GM19043 (cell line): ENCODE measurements around the gene HSPB6.
"Not testable (repeated sequence)": the region's sequence is repeated elsewhere in the genome, so short reads cannot be mapped to it uniquely, and the experiment has no call there.

Experiments
- ATAC-seq: cut with Tn5 transposase; IDR thresholded peaks from one replicate; pipeline ENCODE4 v1.9.1; 2021; ENCODE audit warnings: low read depth; ENCODE audit not compliant: unreplicated experiment

HSPB6 gene

DNA sequence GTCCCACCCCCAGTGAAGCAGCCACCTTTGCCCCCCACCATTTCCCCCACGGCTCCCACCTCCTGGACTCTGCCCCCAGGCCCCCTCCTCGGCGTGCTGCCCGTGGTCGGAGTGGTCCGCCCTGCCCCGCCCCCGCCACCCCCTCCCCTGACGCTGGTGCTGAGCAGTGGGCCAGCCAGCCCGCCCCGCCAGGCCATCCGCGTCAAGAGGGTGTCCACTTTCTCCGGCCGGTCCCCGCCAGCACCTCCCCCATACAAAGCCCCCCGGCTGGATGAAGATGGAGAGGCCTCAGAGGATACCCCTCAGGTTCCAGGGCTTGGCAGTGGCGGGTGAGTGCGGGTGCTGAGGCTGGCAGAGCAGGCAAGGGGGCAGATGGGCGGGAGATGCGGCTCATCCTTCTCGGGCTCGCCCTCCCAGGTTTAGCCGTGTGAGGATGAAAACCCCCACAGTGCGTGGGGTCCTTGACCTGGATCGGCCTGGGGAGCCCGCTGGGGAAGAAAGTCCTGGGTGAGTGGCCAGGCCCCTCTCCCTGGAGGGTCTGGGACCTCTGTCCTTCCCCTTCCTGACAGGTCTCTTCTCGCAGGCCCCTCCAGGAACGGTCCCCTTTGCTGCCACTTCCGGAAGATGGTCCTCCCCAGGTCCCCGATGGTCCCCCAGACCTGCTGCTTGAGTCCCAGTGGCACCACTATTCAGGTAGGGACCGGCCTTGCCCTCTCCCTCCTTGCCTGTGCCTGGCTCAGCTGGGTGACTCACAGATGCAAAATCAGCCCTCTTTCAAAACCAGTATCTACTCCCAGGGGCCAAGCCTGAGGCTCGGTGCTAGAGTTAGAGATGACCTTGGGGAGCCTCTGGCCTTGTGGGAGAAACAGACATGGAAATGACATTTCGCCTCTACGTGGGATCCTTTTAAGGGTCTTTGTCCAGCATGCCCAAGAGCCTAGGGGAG, 23.4 kb downstream of the HSPB6 start:
- no peak for ATAC-seq

GRCh38 chr19:35732540-35733179, 24.2 kb downstream of the HSPB6 start:
- no peak for ATAC-seq

- no peak for ATAC-seq
Measured at GRCh38 chr19:35731779-35732405, 24.9 kb downstream of the HSPB6 start.

DNA sequence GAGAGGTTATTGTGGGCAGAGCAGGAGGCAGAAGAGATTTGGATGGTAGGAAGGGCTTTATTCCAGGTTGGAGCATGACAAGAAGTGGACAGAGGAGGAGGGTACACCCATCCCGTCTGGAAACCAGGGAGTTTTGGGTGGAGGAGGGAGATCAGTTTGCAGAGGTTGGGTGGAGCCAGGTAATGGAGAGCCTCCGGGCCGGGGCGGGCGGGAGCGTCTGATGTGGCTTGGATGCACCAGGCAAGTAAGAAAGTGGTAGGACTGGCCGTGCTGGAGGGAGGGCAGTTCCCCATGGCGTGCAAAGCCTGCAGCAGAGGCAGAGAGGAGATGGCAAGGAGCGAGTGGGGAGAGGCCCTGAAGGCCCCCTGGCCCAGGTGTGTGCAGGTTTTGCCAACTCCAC, 25.5 kb downstream of the HSPB6 start:
- no peak for ATAC-seq

DNA sequence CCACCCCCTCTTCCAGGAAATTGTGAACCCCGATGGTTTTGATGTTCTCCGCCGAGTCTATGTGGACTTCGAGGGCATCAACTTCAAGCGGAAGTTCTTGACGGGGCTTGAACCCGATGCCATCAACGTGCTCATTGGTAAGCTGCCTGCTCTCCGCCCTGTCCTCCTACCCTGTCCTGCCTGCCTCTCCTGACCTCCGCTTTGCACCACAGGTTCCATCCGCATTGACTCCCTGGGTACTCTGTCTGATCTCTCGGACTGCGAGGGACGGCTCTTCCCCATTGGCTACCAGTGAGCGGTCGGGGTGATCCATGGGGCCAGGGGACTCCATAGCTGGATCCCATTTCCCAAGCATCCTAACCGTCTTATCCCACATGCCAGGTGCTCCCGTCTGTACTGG, 26.5 kb downstream of the HSPB6 start:
- no peak for ATAC-seq

- no peak for ATAC-seq
Measured at GRCh38 chr19:35729763-35730162, 27.1 kb downstream of the HSPB6 start.

GRCh38 chr19:35729021-35729420, 27.8 kb downstream of the HSPB6 start:
- no peak for ATAC-seq

DNA sequence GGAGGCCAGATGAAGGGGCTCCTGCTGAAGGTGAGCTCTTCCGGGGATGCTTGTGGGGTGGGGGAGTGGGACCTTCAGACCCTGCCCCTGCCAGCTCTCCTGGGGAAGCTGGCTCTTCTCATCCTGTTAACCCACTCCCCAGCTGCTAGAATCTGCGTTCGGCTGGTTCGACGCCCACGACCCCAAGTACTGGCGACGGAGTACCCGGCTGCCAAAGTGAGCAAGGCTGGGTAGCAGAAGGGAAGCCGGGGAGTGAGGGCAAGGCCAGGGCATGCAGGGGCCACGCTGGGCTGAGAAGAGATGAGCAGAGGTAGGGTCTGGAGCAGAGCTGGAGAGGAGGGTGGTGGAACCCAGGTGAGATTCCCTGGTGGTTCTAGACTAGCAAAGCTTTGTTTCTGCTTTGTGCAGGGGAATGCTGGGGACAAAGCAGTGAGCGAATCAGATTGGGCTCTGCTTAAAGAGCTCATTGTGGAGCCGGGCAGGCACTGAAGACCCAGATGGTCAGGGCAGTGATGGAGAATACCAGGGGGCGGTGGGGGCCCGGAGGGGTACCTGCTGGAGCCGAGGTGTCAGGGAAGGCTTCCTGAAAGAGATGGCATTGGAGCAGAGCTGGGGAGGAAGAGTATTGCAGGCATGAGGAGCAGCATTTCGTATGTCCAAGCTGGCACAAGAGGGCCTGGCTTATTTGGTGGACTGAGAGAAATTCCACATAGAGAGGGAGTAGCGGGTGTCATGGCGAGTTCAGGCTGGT, 28.7 kb downstream of the HSPB6 start:
- no peak for ATAC-seq

GRCh38 chr19:35727053-35727955, 29.5 kb downstream of the HSPB6 start:
- no peak for ATAC-seq

DNA sequence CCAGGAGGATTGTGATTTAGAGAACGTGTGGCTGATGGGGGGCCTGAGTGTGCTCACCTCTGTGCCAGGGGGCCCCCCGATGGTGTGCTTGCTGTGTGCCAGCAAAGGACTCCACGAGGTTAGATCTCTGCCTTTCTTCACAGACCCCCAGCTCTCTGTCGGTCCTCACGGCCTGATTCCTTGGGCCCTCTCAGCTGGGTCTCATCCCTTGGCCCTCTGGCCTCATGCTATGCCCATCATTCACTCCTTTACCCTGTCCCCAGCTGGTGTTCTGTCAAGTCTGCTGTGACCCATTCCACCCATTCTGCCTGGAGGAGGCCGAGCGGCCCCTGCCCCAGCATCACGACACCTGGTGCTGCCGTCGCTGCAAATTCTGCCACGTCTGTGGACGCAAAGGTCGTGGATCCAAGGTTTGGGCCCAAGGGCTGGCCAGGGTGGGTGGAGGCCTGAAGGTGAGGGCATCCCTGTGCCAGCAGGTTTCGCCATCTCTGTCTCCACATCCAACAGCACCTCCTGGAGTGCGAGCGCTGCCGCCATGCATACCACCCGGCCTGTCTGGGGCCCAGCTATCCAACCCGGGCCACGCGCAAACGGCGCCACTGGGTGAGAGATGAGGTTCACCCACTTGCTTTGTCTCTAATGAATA, 31.5 kb downstream of the HSPB6 start:
- ATAC-seq, result no peak

DNA sequence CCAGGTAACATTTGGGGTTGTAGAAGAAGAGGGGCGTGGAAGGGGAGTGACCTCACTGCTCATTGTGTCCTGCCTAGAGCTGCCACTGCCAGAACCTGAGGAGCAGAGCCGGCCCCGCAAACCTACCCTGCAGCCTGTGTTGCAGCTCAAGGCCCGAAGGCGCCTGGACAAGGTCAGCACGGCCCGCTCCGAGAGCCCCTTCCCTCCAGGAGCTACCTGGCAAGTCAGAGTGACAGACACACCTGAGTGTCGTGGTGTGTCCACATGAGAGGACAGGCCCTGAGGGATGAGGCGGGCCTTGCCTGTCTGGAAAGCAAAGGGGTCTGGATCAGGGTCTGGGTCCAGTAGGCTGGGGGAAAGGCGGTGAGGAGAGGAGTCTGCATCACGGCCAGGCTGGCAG, 32.3 kb downstream of the HSPB6 start:
- ATAC-seq, result no peak

DNA sequence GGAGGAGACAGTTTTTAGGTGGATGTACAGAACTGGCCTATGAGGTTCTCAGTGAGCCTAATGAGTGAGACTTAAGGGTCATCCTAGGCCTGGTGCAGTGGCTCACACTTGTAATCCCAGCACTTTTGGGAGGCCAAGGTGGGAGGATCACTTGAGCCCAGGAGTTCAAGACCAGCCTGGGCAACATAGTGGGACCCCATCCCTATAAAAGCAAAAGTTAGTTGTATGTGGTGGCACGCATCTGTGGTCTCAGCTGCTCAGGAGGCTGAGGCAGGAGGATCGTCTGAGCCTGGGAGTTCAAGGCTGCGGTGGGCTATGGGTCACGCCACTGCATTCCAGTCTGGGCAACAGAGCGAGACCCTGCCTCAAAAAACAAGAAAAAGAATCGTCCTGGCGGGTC, 32.7 kb downstream of the HSPB6 start:
- ATAC-seq, result not testable (repeated sequence)

- no peak for ATAC-seq
Measured at GRCh38 chr19:35723671-35724070, 33.2 kb downstream of the HSPB6 start.

GRCh38 chr19:35722897-35723296, 33.9 kb downstream of the HSPB6 start:
- no peak for ATAC-seq

- no peak for ATAC-seq
Measured at GRCh38 chr19:35722461-35722860, 34.4 kb downstream of the HSPB6 start.

DNA sequence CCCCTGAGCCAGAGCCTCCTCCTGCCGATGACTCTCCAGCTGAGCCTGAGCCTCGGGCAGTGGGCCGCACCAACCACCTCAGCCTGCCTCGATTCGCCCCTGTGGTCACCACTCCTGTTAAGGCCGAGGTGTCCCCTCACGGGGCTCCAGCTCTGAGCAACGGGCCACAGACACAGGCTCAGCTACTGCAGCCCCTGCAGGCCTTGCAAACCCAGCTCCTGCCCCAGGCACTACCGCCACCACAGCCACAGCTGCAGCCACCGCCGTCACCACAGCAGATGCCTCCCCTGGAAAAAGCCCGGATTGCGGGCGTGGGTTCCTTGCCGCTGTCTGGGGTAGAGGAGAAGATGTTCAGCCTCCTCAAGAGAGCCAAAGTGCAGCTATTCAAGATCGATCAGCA, 35.5 kb downstream of the HSPB6 start:
- no peak for ATAC-seq

DNA sequence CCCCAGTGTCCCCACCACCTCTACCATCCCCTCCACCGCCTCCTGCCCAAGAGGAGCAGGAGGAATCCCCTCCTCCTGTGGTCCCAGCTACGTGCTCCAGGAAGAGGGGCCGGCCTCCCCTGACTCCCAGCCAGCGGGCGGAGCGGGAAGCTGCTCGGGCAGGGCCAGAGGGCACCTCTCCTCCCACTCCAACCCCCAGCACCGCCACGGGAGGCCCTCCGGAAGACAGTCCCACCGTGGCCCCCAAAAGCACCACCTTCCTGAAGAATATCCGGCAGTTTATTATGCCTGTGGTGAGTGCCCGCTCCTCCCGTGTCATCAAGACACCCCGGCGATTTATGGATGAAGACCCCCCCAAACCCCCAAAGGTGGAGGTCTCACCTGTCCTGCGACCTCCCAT, 36.2 kb downstream of the HSPB6 start:
- no peak for ATAC-seq

- no peak for ATAC-seq
Measured at GRCh38 chr19:35720163-35720524, 36.7 kb downstream of the HSPB6 start.

- no peak for ATAC-seq
Measured at GRCh38 chr19:35719402-35720162, 37.2 kb downstream of the HSPB6 start.
